ENCODE measurements around the gene NOS1AP.

- TF ChIP-seq, protein P1, sequence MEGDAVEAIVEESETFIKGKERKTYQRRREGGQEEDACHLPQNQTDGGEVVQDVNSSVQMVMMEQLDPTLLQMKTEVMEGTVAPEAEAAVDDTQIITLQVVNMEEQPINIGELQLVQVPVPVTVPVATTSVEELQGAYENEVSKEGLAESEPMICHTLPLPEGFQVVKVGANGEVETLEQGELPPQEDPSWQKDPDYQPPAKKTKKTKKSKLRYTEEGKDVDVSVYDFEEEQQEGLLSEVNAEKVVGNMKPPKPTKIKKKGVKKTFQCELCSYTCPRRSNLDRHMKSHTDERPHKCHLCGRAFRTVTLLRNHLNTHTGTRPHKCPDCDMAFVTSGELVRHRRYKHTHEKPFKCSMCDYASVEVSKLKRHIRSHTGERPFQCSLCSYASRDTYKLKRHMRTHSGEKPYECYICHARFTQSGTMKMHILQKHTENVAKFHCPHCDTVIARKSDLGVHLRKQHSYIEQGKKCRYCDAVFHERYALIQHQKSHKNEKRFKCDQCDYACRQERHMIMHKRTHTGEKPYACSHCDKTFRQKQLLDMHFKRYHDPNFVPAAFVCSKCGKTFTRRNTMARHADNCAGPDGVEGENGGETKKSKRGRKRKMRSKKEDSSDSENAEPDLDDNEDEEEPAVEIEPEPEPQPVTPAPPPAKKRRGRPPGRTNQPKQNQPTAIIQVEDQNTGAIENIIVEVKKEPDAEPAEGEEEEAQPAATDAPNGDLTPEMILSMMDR (IDR thresholded peaks at IDR 0.05) = no peak
- no peak for TF ChIP-seq POLR2A (IDR thresholded peaks at IDR 0.05)
Observed at GRCh38 chr1:162279136-162279498, 209.6 kb downstream of the NOS1AP start.
